ENCODE data around the gene OXCT1. TPM values are rescaled to one million over a fixed set of nuclear protein-coding genes. Genes with fewer than 3 reads are reported as not detected.
"Not testable (repeated sequence)": the region's sequence is repeated elsewhere in the genome, so short reads cannot be mapped to it uniquely, and the experiment has no call there.

OXCT1 gene
- polyA plus RNA-seq, 1 donor: 19.4 TPM

GRCh38 chr5:41729381-41729780, 140.8 kb downstream of the OXCT1 start:
- not testable (repeated sequence) for DNase-seq; H3K4me1 ChIP-seq (ENCODE audit: control insufficient read depth, insufficient read depth, low read length); H3K4me3 ChIP-seq (ENCODE audit: low read length); H3K9me3 ChIP-seq (ENCODE audit: control insufficient read depth, low read depth, low read length); H3K27me3 ChIP-seq (ENCODE audit: control insufficient read depth, insufficient read depth, low read length); H3K36me3 ChIP-seq (ENCODE audit: control insufficient read depth, insufficient read depth, low read length); H3K27ac ChIP-seq (ENCODE audit: low read length)
- WGBS (ENCODE audit: insufficient coverage, low lambda C conversion rate): no CpG with 5 or more reads among the region's 5 CpGs

- no CpG with 5 or more reads among the region's 4 CpGs for WGBS (ENCODE audit: insufficient coverage, low lambda C conversion rate)
- H3K27me3 ChIP-seq (ENCODE audit: control insufficient read depth, insufficient read depth, low read length): no peaks in the 10 kb centered on the region
- H3K4me3 ChIP-seq (ENCODE audit: low read length): no peak overlapping the region
- no peaks in the 10 kb centered on the region for H3K9me3 ChIP-seq (ENCODE audit: control insufficient read depth, low read depth, low read length)
- H3K4me1 ChIP-seq (ENCODE audit: control insufficient read depth, insufficient read depth, low read length): no peaks in the 10 kb centered on the region
- no peak overlapping the region for H3K27ac ChIP-seq (ENCODE audit: low read length)
- DNase-seq: no peak
- no peaks in the 10 kb centered on the region for H3K36me3 ChIP-seq (ENCODE audit: control insufficient read depth, insufficient read depth, low read length)
Measured at GRCh38 chr5:41728281-41728680, 141.9 kb downstream of the OXCT1 start.

GRCh38 chr5:41722359-41722950, 147.8 kb downstream of the OXCT1 start:
- no peaks in the 10 kb centered on the region for H3K4me1 ChIP-seq (ENCODE audit: control insufficient read depth, insufficient read depth, low read length)
- H3K9me3 ChIP-seq (ENCODE audit: control insufficient read depth, low read depth, low read length): no peaks in the 10 kb centered on the region
- no CpG with 5 or more reads among the region's 3 CpGs for WGBS (ENCODE audit: insufficient coverage, low lambda C conversion rate)
- H3K4me3 ChIP-seq (ENCODE audit: low read length): no peak overlapping the region
- no peak for DNase-seq
- no peak overlapping the region for H3K27ac ChIP-seq (ENCODE audit: low read length)
- H3K36me3 ChIP-seq (ENCODE audit: control insufficient read depth, insufficient read depth, low read length): no peaks in the 10 kb centered on the region
- H3K27me3 ChIP-seq (ENCODE audit: control insufficient read depth, insufficient read depth, low read length): no peaks in the 10 kb centered on the region

GRCh38 chr5:41721516-41721915, 148.7 kb downstream of the OXCT1 start:
- Histone ChIP-seq H3K4me1 (ENCODE audit: control insufficient read depth, insufficient read depth, low read length) (no peaks in the 10 kb centered on the region), H3K27me3 (ENCODE audit: control insufficient read depth, insufficient read depth, low read length) (no peaks in the 10 kb centered on the region), H3K36me3 (ENCODE audit: control insufficient read depth, insufficient read depth, low read length) (no peaks in the 10 kb centered on the region), H3K9me3 (ENCODE audit: control insufficient read depth, low read depth, low read length) (no peaks in the 10 kb centered on the region), H3K27ac (ENCODE audit: low read length) (no peak overlapping the region), H3K4me3 (ENCODE audit: low read length) (no peak overlapping the region)
- WGBS (ENCODE audit: insufficient coverage, low lambda C conversion rate): no CpG with 5 or more reads among the region's 2 CpGs
- no peak for DNase-seq

GRCh38 chr5:41716382-41716781, 153.8 kb downstream of the OXCT1 start:
- H3K27ac ChIP-seq (ENCODE audit: low read length): no peak overlapping the region
- H3K4me3 ChIP-seq (ENCODE audit: low read length): no peak overlapping the region
- H3K27me3 ChIP-seq (ENCODE audit: control insufficient read depth, insufficient read depth, low read length): no peaks in the 10 kb centered on the region
- WGBS (ENCODE audit: insufficient coverage, low lambda C conversion rate): no CpG with 5 or more reads among the region's 2 CpGs
- H3K4me1 ChIP-seq (ENCODE audit: control insufficient read depth, insufficient read depth, low read length): no peaks in the 10 kb centered on the region
- H3K9me3 ChIP-seq (ENCODE audit: control insufficient read depth, low read depth, low read length): peaks cover 4% of the 10 kb centered on the region
- DNase-seq: peak; percentile 7 to 20
- no peaks in the 10 kb centered on the region for H3K36me3 ChIP-seq (ENCODE audit: control insufficient read depth, insufficient read depth, low read length)

GRCh38 chr5:41714446-41714845, 155.8 kb downstream of the OXCT1 start:
- not testable (repeated sequence) for DNase-seq; H3K27ac ChIP-seq (ENCODE audit: low read length); H3K36me3 ChIP-seq (ENCODE audit: control insufficient read depth, insufficient read depth, low read length); H3K4me1 ChIP-seq (ENCODE audit: control insufficient read depth, insufficient read depth, low read length); H3K9me3 ChIP-seq (ENCODE audit: control insufficient read depth, low read depth, low read length); H3K27me3 ChIP-seq (ENCODE audit: control insufficient read depth, insufficient read depth, low read length); H3K4me3 ChIP-seq (ENCODE audit: low read length)

GRCh38 chr5:41708604-41708940, 161.7 kb downstream of the OXCT1 start:
- DNase-seq: no peak
- H3K36me3 ChIP-seq (ENCODE audit: control insufficient read depth, insufficient read depth, low read length): no peaks in the 10 kb centered on the region
- H3K27me3 ChIP-seq (ENCODE audit: control insufficient read depth, insufficient read depth, low read length): no peaks in the 10 kb centered on the region
- WGBS (ENCODE audit: insufficient coverage, low lambda C conversion rate): no CpG with 5 or more reads among the region's 2 CpGs
- H3K27ac ChIP-seq (ENCODE audit: low read length): no peak overlapping the region
- no peaks in the 10 kb centered on the region for H3K9me3 ChIP-seq (ENCODE audit: control insufficient read depth, low read depth, low read length)
- no peak overlapping the region for H3K4me3 ChIP-seq (ENCODE audit: low read length)
- H3K4me1 ChIP-seq (ENCODE audit: control insufficient read depth, insufficient read depth, low read length): no peaks in the 10 kb centered on the region

- Histone ChIP-seq H3K4me3 (ENCODE audit: low read length) (no peak overlapping the region), H3K4me1 (ENCODE audit: control insufficient read depth, insufficient read depth, low read length) (no peaks in the 10 kb centered on the region), H3K27me3 (ENCODE audit: control insufficient read depth, insufficient read depth, low read length) (no peaks in the 10 kb centered on the region), H3K9me3 (ENCODE audit: control insufficient read depth, low read depth, low read length) (no peaks in the 10 kb centered on the region), H3K36me3 (ENCODE audit: control insufficient read depth, insufficient read depth, low read length) (no peaks in the 10 kb centered on the region), H3K27ac (ENCODE audit: low read length) (no peak overlapping the region)
- WGBS (ENCODE audit: insufficient coverage, low lambda C conversion rate): no CpG with 5 or more reads among the region's 4 CpGs
- no peak for DNase-seq
Measured at GRCh38 chr5:41707853-41708603, 162.2 kb downstream of the OXCT1 start.

GRCh38 chr5:41695920-41696582, 174.2 kb downstream of the OXCT1 start:
- H3K27me3 ChIP-seq (ENCODE audit: control insufficient read depth, insufficient read depth, low read length): no peaks in the 10 kb centered on the region
- no peaks in the 10 kb centered on the region for H3K9me3 ChIP-seq (ENCODE audit: control insufficient read depth, low read depth, low read length)
- no peak for DNase-seq

GRCh38 chr5:41686767-41687166, 183.5 kb downstream of the OXCT1 start:
- H3K4me1 ChIP-seq (ENCODE audit: control insufficient read depth, insufficient read depth, low read length): no peaks in the 10 kb centered on the region
- no peaks in the 10 kb centered on the region for H3K9me3 ChIP-seq (ENCODE audit: control insufficient read depth, low read depth, low read length)
- no peaks in the 10 kb centered on the region for H3K27me3 ChIP-seq (ENCODE audit: control insufficient read depth, insufficient read depth, low read length)
- DNase-seq: no peak
- H3K27ac ChIP-seq (ENCODE audit: low read length): no peak overlapping the region
- no peaks in the 10 kb centered on the region for H3K36me3 ChIP-seq (ENCODE audit: control insufficient read depth, insufficient read depth, low read length)
- H3K4me3 ChIP-seq (ENCODE audit: low read length): no peak overlapping the region
- 100% methylated on average over 1 of the region's 2 CpGs for WGBS (ENCODE audit: insufficient coverage, low lambda C conversion rate)

More at GRCh38 chr5:41695920-41696582, 174.2 kb downstream of the OXCT1 start:
- Histone ChIP-seq H3K36me3 (ENCODE audit: control insufficient read depth, insufficient read depth, low read length) (no peaks in the 10 kb centered on the region), H3K4me3 (ENCODE audit: low read length) (no peak overlapping the region), H3K4me1 (ENCODE audit: control insufficient read depth, insufficient read depth, low read length) (no peaks in the 10 kb centered on the region), H3K27ac (ENCODE audit: low read length) (no peak overlapping the region)
- WGBS (ENCODE audit: insufficient coverage, low lambda C conversion rate): no CpG with 5 or more reads among the region's 3 CpGs

- no peak overlapping the region for H3K27ac ChIP-seq (ENCODE audit: low read length)
- H3K4me1 ChIP-seq (ENCODE audit: control insufficient read depth, insufficient read depth, low read length): no peaks in the 10 kb centered on the region
- H3K36me3 ChIP-seq (ENCODE audit: control insufficient read depth, insufficient read depth, low read length): no peaks in the 10 kb centered on the region
- H3K4me3 ChIP-seq (ENCODE audit: low read length): no peak overlapping the region
- no peaks in the 10 kb centered on the region for H3K9me3 ChIP-seq (ENCODE audit: control insufficient read depth, low read depth, low read length)
- no peaks in the 10 kb centered on the region for H3K27me3 ChIP-seq (ENCODE audit: control insufficient read depth, insufficient read depth, low read length)
- DNase-seq: no peak
Measured at GRCh38 chr5:41686191-41686590, 184.0 kb downstream of the OXCT1 start.
